AG09309 (cell line): ENCODE results near the gene LMO7.

Source experiments
- DNase-seq: peaks from one replicate; pipeline ENCODE4 v3.0.0-alpha.2; 2010; ENCODE audit warnings: low read depth
- H3K4me3 ChIP-seq: 2 replicates; pipeline ENCODE4 v1.5.1; 2011; ENCODE audit warnings: mild to moderate bottlenecking, low read depth, low read length, moderate library complexity; ENCODE audit not compliant: control insufficient read depth
- CTCF ChIP-seq: IDR thresholded peaks from 2 replicates; pipeline ENCODE4 v1.5.1; 2011; ENCODE audit warnings: mild to moderate bottlenecking, low read depth, low read length, inconsistent platforms; ENCODE audit not compliant: insufficient read depth, control insufficient read depth; ENCODE audit errors: missing control alignments

Gene LMO7

DNA sequence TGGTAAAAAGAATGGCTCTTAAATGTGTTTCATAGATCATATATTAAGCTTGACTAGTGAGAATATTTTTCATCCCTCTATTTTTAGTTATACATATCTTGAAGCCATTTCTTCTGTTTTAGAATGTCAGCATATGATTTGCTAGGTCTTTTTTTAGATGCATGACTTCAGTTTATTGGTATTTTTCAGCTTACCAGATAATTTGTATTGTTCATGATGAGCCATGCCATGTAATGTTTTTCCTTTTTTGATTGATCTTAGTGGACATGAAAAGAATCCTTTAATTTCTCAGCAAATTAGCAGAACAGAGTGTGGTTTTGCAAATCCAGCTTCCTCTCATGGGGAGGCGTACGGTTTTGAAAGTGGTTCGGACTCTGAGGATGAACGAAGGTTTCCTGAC, 168.5 kb downstream of the LMO7 start:
- no peak for TF ChIP-seq CTCF
- no peak for DNase-seq
- no peak overlapping the region for H3K4me3 ChIP-seq

DNA sequence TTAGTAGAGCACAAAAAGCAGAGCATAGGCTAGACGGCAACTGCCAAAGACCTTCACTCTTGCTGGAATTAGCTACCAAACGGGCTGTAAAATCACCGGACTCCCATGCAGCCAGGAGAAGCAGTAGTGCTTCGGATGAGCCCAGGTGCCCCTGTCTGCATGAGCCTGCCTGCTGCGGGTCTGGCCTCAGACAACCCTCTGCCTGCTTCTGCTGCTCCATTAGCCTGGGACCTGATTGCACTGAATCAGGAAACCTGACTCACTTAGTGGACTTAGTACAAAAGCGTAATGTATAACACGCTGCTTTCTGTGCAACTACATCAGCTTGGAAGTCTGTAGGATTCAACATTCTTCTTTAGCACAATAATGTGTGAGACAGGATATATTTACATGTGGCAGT, 170.0 kb downstream of the LMO7 start:
- TF ChIP-seq CTCF: no peak
- no peak for DNase-seq
- no peak overlapping the region for H3K4me3 ChIP-seq

- no peak for TF ChIP-seq CTCF
- H3K4me3 ChIP-seq: no peak overlapping the region
- no peak for DNase-seq
Observed at GRCh38 chr13:75811361-75811760, 175.2 kb downstream of the LMO7 start.

- H3K4me3 ChIP-seq: no peak overlapping the region
- DNase-seq: no peak
- no peak for TF ChIP-seq CTCF
Observed at GRCh38 chr13:75811841-75812240, 175.7 kb downstream of the LMO7 start.

DNA sequence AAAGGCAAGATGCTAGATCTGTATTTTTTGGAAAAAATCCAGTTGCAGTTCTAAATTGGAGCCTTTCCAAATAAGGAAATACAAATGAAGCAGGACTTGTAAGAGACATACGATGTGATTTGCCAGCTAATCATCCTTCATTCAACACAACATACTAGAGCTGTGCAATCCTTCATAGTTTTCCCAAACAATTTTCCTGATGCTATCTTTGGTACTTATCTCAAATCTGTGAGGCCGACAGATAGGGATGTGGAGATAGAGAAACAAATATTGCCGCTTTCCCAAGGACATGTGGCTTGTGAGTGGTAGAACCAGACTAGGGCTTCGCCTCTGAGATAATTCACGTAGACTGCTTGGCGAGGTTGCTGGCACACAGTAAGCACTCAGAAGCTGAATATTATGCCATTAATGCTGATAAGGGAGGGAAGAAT, 176.6 kb downstream of the LMO7 start:
- no peak overlapping the region for H3K4me3 ChIP-seq
- no peak for DNase-seq
- TF ChIP-seq CTCF: no peak

GRCh38 chr13:75813323-75813722, 177.2 kb downstream of the LMO7 start:
- no peak overlapping the region for H3K4me3 ChIP-seq
- no peak for TF ChIP-seq CTCF

More at GRCh38 chr13:75813323-75813722, 177.2 kb downstream of the LMO7 start:
- DNase-seq: no peak
